ENCODE measurements around the gene RXRG. TPM values are rescaled to one million over a fixed set of nuclear protein-coding genes. Genes with fewer than 3 reads are reported as not detected.

The RXRG gene
- total RNA-seq, 2 donors from 2014 or later = 2.5 to 9.8 TPM

GRCh38 chr1:165383067-165383466 lies 61.9 kb downstream of the RXRG start:
- WGBS, 2 experiments (ENCODE audit: insufficient coverage in 1 of 2, insufficient read length in 1 of 2) = 81 to 86% methylated on average over 6 of the region's 6 CpGs
- Mint-ChIP-seq H3K27ac (no peak overlapping the region), H3K4me1 (no peaks in the 10 kb centered on the region), H3K9me3 (no peaks in the 10 kb centered on the region), H3K27me3 (ENCODE audit: insufficient read depth) (peaks cover 58% of the 10 kb centered on the region), H3K4me3 (no peak overlapping the region), H3K36me3 (ENCODE audit: low read depth) (no peaks in the 10 kb centered on the region)
- Histone ChIP-seq H3K36me3 (ENCODE audit: control insufficient read depth, insufficient read depth, low read length) (no peaks in the 10 kb centered on the region), H3K27me3 (ENCODE audit: control insufficient read depth, insufficient read depth, low read length, poor library complexity, severe bottlenecking) (peaks cover 35% of the 10 kb centered on the region), H3K9me3 (ENCODE audit: control insufficient read depth, low read length) (no peaks in the 10 kb centered on the region), H3K27ac (ENCODE audit: low read depth, low read length) (no peak overlapping the region), H3K4me3 (ENCODE audit: low read length) (no peak overlapping the region), H3K4me1 (ENCODE audit: control insufficient read depth, insufficient read depth, low read length) (no peaks in the 10 kb centered on the region), H3K9ac (ENCODE audit: extremely low read depth, low read length, poor library complexity, severe bottlenecking) (no peak overlapping the region)
- DNase-seq = no peak
- TF ChIP-seq, protein P1, sequence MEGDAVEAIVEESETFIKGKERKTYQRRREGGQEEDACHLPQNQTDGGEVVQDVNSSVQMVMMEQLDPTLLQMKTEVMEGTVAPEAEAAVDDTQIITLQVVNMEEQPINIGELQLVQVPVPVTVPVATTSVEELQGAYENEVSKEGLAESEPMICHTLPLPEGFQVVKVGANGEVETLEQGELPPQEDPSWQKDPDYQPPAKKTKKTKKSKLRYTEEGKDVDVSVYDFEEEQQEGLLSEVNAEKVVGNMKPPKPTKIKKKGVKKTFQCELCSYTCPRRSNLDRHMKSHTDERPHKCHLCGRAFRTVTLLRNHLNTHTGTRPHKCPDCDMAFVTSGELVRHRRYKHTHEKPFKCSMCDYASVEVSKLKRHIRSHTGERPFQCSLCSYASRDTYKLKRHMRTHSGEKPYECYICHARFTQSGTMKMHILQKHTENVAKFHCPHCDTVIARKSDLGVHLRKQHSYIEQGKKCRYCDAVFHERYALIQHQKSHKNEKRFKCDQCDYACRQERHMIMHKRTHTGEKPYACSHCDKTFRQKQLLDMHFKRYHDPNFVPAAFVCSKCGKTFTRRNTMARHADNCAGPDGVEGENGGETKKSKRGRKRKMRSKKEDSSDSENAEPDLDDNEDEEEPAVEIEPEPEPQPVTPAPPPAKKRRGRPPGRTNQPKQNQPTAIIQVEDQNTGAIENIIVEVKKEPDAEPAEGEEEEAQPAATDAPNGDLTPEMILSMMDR (conservative IDR thresholded peaks at IDR 0.05) = no peak

DNA sequence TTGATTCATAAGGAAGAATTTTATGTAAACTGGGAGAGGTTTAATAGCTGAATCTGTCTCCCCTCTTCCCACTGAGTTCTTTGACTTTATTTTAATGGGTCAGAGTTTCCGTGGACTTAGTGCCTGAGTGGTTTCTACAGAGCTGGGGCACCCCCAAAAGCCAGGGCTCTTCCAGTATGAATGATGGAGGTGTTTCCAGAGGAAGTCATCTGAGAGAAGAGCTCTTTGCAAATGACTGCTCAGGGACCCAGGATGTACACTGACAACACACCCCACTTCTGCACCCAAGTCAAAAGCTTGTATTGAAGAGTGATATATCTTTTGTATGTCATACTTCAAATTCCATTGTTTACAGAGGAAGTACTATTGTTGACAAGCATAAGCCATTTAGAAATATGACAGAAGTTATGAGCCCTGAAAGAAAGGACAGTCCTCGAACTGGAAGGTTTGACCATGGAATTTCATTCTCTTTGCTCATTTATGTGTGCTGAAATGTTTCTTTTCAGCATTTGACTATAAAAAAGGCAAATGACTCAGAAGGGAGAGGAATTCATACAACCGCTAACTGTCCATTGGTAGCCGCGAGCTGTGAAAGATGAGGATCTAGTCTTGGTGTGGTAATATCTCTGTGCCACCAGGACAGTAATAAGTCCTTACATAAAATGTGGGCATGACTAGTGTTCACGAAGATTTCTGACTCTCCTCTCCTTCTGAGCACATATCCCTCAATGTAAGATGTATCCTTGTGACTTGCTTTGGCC lies 63.0 kb downstream of the RXRG start:
- no peaks in the 10 kb centered on the region for H3K9me3 ChIP-seq (ENCODE audit: control insufficient read depth, low read length)
- H3K4me1 ChIP-seq (ENCODE audit: control insufficient read depth, insufficient read depth, low read length) = no peaks in the 10 kb centered on the region
- WGBS, 2 experiments (ENCODE audit: insufficient coverage in 1 of 2, insufficient read length in 1 of 2) = 83 to 85% methylated on average over 6 of the region's 6 CpGs
- Mint-ChIP-seq H3K4me1 (no peaks in the 10 kb centered on the region), H3K27ac (no peak overlapping the region), H3K36me3 (ENCODE audit: low read depth) (no peaks in the 10 kb centered on the region), H3K9me3 (no peaks in the 10 kb centered on the region), H3K27me3 (ENCODE audit: insufficient read depth) (peaks cover 53% of the 10 kb centered on the region), H3K4me3 (no peak overlapping the region)
- no peak overlapping the region for H3K9ac ChIP-seq (ENCODE audit: extremely low read depth, low read length, poor library complexity, severe bottlenecking)
- peaks cover 29% of the 10 kb centered on the region for H3K27me3 ChIP-seq (ENCODE audit: control insufficient read depth, insufficient read depth, low read length, poor library complexity, severe bottlenecking)
- TF ChIP-seq, protein P1 (conservative IDR thresholded peaks at IDR 0.05) = no peak
- no peak overlapping the region for H3K4me3 ChIP-seq (ENCODE audit: low read length)
- H3K27ac ChIP-seq (ENCODE audit: low read depth, low read length) = no peak overlapping the region
- no peak for DNase-seq
- H3K36me3 ChIP-seq (ENCODE audit: control insufficient read depth, insufficient read depth, low read length) = no peaks in the 10 kb centered on the region

GRCh38 chr1:165376811-165377311 lies 68.1 kb downstream of the RXRG start:
- Histone ChIP-seq H3K36me3 (ENCODE audit: control insufficient read depth, insufficient read depth, low read length) (no peaks in the 10 kb centered on the region), H3K27ac (ENCODE audit: low read depth, low read length) (no peak overlapping the region), H3K27me3 (ENCODE audit: control insufficient read depth, insufficient read depth, low read length, poor library complexity, severe bottlenecking) (peaks cover 32% of the 10 kb centered on the region), H3K4me1 (ENCODE audit: control insufficient read depth, insufficient read depth, low read length) (no peaks in the 10 kb centered on the region), H3K4me3 (ENCODE audit: low read length) (peak overlapping the region; percentile 76), H3K9me3 (ENCODE audit: control insufficient read depth, low read length) (no peaks in the 10 kb centered on the region), H3K9ac (ENCODE audit: extremely low read depth, low read length, poor library complexity, severe bottlenecking) (no peak overlapping the region)
- Mint-ChIP-seq H3K27me3 (ENCODE audit: insufficient read depth) (peaks cover 59% of the 10 kb centered on the region), H3K4me3 (peak overlapping the region; percentile 73), H3K4me1 (peaks cover 14% of the 10 kb centered on the region), H3K9me3 (no peaks in the 10 kb centered on the region), H3K36me3 (ENCODE audit: low read depth) (no peaks in the 10 kb centered on the region), H3K27ac (peak overlapping the region; percentile 86)
- 17 to 31% methylated on average over 7 to 12 of the region's 12 CpGs for WGBS, 2 experiments (ENCODE audit: insufficient coverage in 1 of 2, insufficient read length in 1 of 2)
- no peak for DNase-seq
- TF ChIP-seq, protein P1 (conservative IDR thresholded peaks at IDR 0.05) = no peak
